B cell (primary cell): Measurements from ENCODE around the gene ROM1. TPM values are rescaled to one million over a fixed set of nuclear protein-coding genes. Genes with fewer than 3 reads are reported as not detected.

Source experiments
- ATAC-seq: fragments of 200-7000 bp; cut with Tn5 transposase; one replicate; pipeline ENCODE4 v1.10.0; 2021; ENCODE audit warnings: low read depth, mild to moderate bottlenecking, moderate number of reproducible peaks, moderate library complexity
- CTCF ChIA-PET: fragments of 350-600 bp; sonication (Branson Sonifier 250); formaldehyde crosslinking; loops from one replicate; lab custom pipeline; 2021; ENCODE audit warnings: antibody characterized with exemption, inconsistent platforms; lab: Charles Lee
- POLR2A ChIA-PET: fragments of 350-600 bp; sonication (Branson Sonifier 250); formaldehyde crosslinking; loops from one replicate; lab custom pipeline; 2021; ENCODE audit warnings: antibody characterized with exemption; lab: Charles Lee
- DNase-seq: peaks from one replicate; pipeline ENCODE4 v3.0.0; 2013
- H2AFZ ChIP-seq: 2 replicates; pipeline ENCODE4 v1.6.1; 2012; ENCODE audit warnings: mild to moderate bottlenecking, low read depth, low read length; ENCODE audit not compliant: insufficient read depth, poor library complexity, severe bottlenecking
- H3K27ac ChIP-seq, 2 donors: 1 replicate in 1 of 2; 2 replicates in 1 of 2; pipeline ENCODE4 v1.5.1; 2012 to 2013; ENCODE audit warnings: low read length in 2 of 2, mild to moderate bottlenecking in 2 of 2, moderate library complexity in 1 of 2
- H3K27me3 ChIP-seq, 4 experiments: fragments of 200-600 bp in 1 of 4; sonication (generic) in 1 of 4; replicated peaks in 1 of 4; 1 replicate in 2 of 4; 2 replicates in 2 of 4; pipeline versions ENCODE4 v1.6.1 to v1.7.0; 2013 to 2016; ENCODE audit warnings: low read length in 3 of 4, mild to moderate bottlenecking in 2 of 4, mixed read lengths in 1 of 4, moderate library complexity in 1 of 4; ENCODE audit not compliant: insufficient read depth in 4 of 4, control insufficient read depth in 3 of 4; ENCODE audit errors: control extremely low read depth in 1 of 4
- H3K36me3 ChIP-seq, 2 experiments: replicated peaks in 1 of 2; 1 replicate in 1 of 2; 2 replicates in 1 of 2; pipeline versions ENCODE4 v1.6.1 to v1.7.1; 2013; ENCODE audit warnings: low read length in 1 of 2; ENCODE audit not compliant: insufficient read depth in 2 of 2, control insufficient read depth in 1 of 2; ENCODE audit errors: control extremely low read depth in 1 of 2, extremely low read depth in 1 of 2
- H3K4me1 ChIP-seq, 2 donors: fragments of 200-600 bp in 1 of 2; sonication (generic) in 1 of 2; 1 replicate in 1 of 2; 2 replicates in 1 of 2; pipeline versions ENCODE4 v1.5.1 to v1.6.1; 2013 to 2017; ENCODE audit warnings: low read length in 2 of 2; ENCODE audit not compliant: control insufficient read depth in 2 of 2, insufficient read depth in 2 of 2
- H3K4me2 ChIP-seq: replicated peaks from 2 replicates; pipeline ENCODE3; 2012; ENCODE audit warnings: mild to moderate bottlenecking, low read depth, low read length; ENCODE audit not compliant: poor library complexity, severe bottlenecking
- H3K4me3 ChIP-seq, 5 experiments: fragments of 200-600 bp in 1 of 5; sonication (generic) in 1 of 5; 1 replicate in 3 of 5; 2 replicates in 2 of 5; pipeline versions ENCODE4 v1.5.1 to v1.7.0; 2011 to 2016; ENCODE audit warnings: low read length in 4 of 5, mild to moderate bottlenecking in 4 of 5, low read depth in 2 of 5, control low read depth in 1 of 5, moderate library complexity in 1 of 5; ENCODE audit not compliant: insufficient read depth in 1 of 5; ENCODE audit errors: control extremely low read depth in 1 of 5, extremely low read depth in 1 of 5
- H3K79me2 ChIP-seq: fragments of 200-600 bp; sonication (generic); one replicate; pipeline ENCODE4 v1.6.0; 2016; ENCODE audit warnings: low read length; ENCODE audit not compliant: control insufficient read depth, insufficient read depth
- H3K9ac ChIP-seq: fragments of 200-600 bp; sonication (generic); 2 replicates; pipeline ENCODE4 v1.6.1; 2017; ENCODE audit warnings: mild to moderate bottlenecking, low read length, moderate library complexity
- H3K9me3 ChIP-seq, 3 donors: one replicate each; pipeline versions ENCODE4 v1.6.1 to v1.7.1; 2013; ENCODE audit warnings: low read length in 2 of 3; ENCODE audit not compliant: control insufficient read depth in 2 of 3, insufficient read depth in 1 of 3; ENCODE audit errors: control extremely low read depth in 1 of 3
- H4K20me1 ChIP-seq: 2 replicates; pipeline ENCODE4 v1.6.0; 2012; ENCODE audit warnings: mild to moderate bottlenecking, low read length; ENCODE audit not compliant: insufficient read depth, control insufficient read depth, poor library complexity, severe bottlenecking
- H3K27ac Mint-ChIP-seq: one replicate; pipeline ENCODE4 v1.8.0; 2021; ENCODE audit warnings: mixed read lengths
- H3K27me3 Mint-ChIP-seq: one replicate; pipeline ENCODE4 v1.8.0; 2021; ENCODE audit warnings: mixed read lengths
- H3K4me1 Mint-ChIP-seq: one replicate; pipeline ENCODE4 v1.8.0; 2021; ENCODE audit warnings: mixed read lengths
- H3K4me3 Mint-ChIP-seq: one replicate; pipeline ENCODE4 v1.8.0; 2021; ENCODE audit warnings: mixed read lengths
- H3K9me3 Mint-ChIP-seq: one replicate; pipeline ENCODE4 v1.8.0; 2022; ENCODE audit warnings: mixed read lengths; ENCODE audit not compliant: insufficient read depth
- CTCF ChIP-seq: fragments of 200-600 bp; IDR thresholded peaks from one replicate; pipeline ENCODE4 v1.8.0; 2022; ENCODE audit warnings: antibody characterized with exemption, mild to moderate bottlenecking
- EZH2 ChIP-seq: IDR thresholded peaks from 2 replicates; pipeline ENCODE4 v1.6.1; 2012; ENCODE audit warnings: borderline replicate concordance, low read depth, mild to moderate bottlenecking, moderate library complexity, low read length; ENCODE audit not compliant: insufficient read depth, poor library complexity, severe bottlenecking
- WGBS: methylation state at CpG from one replicate; pipeline ENCODE4 v1.1.5; 2013; ENCODE audit warnings: missing lambda C conversion rate; ENCODE audit not compliant: insufficient coverage; 5-methylcytosine and 5-hydroxymethylcytosine counted together
- intact Hi-C: fragments of 100-400 bp; cut with micrococcal nuclease; formaldehyde crosslinking; loops from one replicate; pipeline ENCODE4 v1.10.0; 2022
- polyA plus RNA-seq: library from polyadenylated mRNA; depleted of rRNA; stranded (reverse); fragments of >200 nt; gene quantifications from 2 replicates; pipeline ENCODE4 v1.2.3, GENCODE V29; 2012
- total RNA-seq, 2 donors: library from RNA; stranded (reverse); fragments of 120-200 nt in 1 of 2; gene quantifications; 1 replicate in 1 of 2; 2 replicates in 1 of 2; pipeline versions ENCODE4 v1.2.3 to v1.2.4, GENCODE V29; 2013 to 2022

ROM1 gene
- total and polyA plus RNA-seq, 2 donors (not counting 1 experiment from before 2014, with no cell fraction given), result 1.3 to 2.0 TPM

DNA sequence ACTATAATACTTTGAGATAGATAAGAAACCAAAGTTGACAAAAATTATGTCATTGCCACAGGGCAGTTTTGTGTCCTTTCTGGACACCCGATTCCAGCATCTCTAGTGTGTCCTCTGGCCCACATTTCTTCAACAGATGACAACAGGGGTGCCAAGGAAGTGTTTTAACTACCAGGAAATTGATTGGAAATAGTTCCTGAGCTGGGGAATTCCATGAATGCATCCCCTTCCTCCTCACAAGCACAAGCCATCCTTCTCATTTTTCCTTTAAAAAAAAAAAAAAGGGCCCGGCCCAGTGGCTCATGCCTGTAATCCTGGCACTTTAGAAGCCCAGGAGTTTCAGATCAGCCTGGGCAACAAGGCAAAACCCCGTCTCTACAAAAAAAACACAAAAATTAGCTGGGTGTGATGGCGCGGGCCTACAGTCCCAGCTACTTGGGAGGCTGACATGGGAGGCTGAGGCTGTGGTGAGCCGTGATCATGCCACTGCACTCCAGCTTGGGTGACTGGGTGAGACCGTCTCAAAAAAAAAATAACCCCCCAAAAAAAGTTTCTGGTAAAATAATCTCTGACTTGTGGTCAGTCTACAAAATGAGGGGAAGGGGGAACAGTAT, 9.5 kb downstream of the ROM1 start:
- ChIA-PET POLR2A (interaction anchor here (0.6 to 3.6 kb wide), 12 partner anchors 15 to 229 kb away, joined by 3 to 33 read pairs (median 6); partner anchors contain the start of genes BSCL2, C11orf98, CSKMT and GNG3), CTCF (interaction anchor here (0.6 to 4.4 kb wide), 14 partner anchors 8 to 258 kb away, joined by 3 to 35 read pairs (median 4); partner anchors contain the start of genes C11orf98, CSKMT, EML3 and LBHD1)
- H4K20me1 ChIP-seq, result no peaks in the 10 kb centered on the region
- Mint-ChIP-seq H3K9me3 (no peaks in the 10 kb centered on the region), H3K4me3 (peak overlapping the region; percentile 98), H3K27me3 (no peaks in the 10 kb centered on the region), H3K27ac (peak overlapping the region; percentile 90), H3K4me1 (peaks cover 23% of the 10 kb centered on the region)
- ATAC-seq (no peak), DNase-seq (no peak)
- 83% methylated on average over 1 of the region's 7 CpGs for WGBS
- H3K79me2 ChIP-seq, result peaks cover 13% of the 10 kb centered on the region
- intact Hi-C loops, result loop anchor here (1.0 to 2.0 kb wide), 8 partner anchors 10 to 139 kb away; partner anchors contain the start of genes C11orf98, CSKMT, EML3 and GANAB
- H3K4me2 ChIP-seq, result peak overlapping the region; percentile 92
- peak overlapping the region in 1 of 5 experiments; percentile 80 for H3K4me3 ChIP-seq
- H3K9ac ChIP-seq, result peak overlapping the region; percentile 93
- H3K27me3 ChIP-seq, result no peaks in the 10 kb centered on the region
- H3K4me1 ChIP-seq, result peaks cover 11 to 19% of the 10 kb centered on the region in 2 donors
- no peak for TF ChIP-seq CTCF
- no peak for TF ChIP-seq EZH2
- H3K9me3 ChIP-seq, result no peaks in the 10 kb centered on the region
- H2AFZ ChIP-seq, result peak overlapping the region; percentile 85
- H3K36me3 ChIP-seq, result peaks cover 7 to 27% of the 10 kb centered on the region in 2 experiments
- peak overlapping the region; percentile 88 to 98 for H3K27ac ChIP-seq

DNA sequence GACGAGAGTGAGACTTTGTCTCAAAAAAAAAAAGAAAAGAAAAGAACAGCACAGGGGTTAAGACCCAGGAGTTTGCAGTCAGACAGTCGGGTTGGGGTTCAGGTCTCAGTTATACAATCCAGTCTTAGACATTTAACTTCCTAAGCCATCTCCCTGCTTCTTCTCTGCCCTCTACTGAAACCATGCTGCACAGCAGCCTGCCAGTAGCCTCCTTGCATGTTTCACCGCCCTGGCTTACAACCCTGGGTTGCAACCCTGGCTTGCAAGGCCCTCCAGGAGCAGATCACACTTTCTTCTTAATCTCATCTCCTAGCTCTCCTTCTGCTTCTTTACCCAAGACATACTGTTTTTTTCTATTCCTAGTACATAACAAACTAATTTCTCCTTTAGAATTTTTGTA, 14.7 kb downstream of the ROM1 start:
- CTCF ChIA-PET, result interaction anchor here (0.6 to 1.5 kb wide), 2 partner anchors 16 to 70 kb away, joined by 3 to 4 read pairs; no protein-coding TSS in a partner anchor
- no peak for TF ChIP-seq CTCF
- TF ChIP-seq EZH2, result no peak
- Histone ChIP-seq H3K4me1 (no peaks in the 10 kb centered on the region), H3K27ac (no peak overlapping the region), H3K9ac (no peak overlapping the region), H3K4me2 (no peak overlapping the region), H3K9me3 (no peaks in the 10 kb centered on the region), H4K20me1 (no peaks in the 10 kb centered on the region), H3K36me3 (peaks cover 26 to 64% of the 10 kb centered on the region in 2 experiments), H3K27me3 (no peaks in the 10 kb centered on the region), H3K4me3 (no peak overlapping the region), H2AFZ (no peak overlapping the region), H3K79me2 (peaks cover 7% of the 10 kb centered on the region)
- no peaks in the 10 kb centered on the region for H3K9me3 Mint-ChIP-seq
- H3K4me1 Mint-ChIP-seq, result no peaks in the 10 kb centered on the region
- 89% methylated on average over 2 of the region's 3 CpGs for WGBS
- ATAC-seq (no peak), DNase-seq (no peak)
- no peaks in the 10 kb centered on the region for H3K27me3 Mint-ChIP-seq
- POLR2A ChIA-PET, result interaction anchor here (0.7 to 1.1 kb wide), 2 partner anchors 19 to 25 kb away, joined by 4 read pairs; partner anchors contain the start of gene INTS5
- peak overlapping the region; percentile 59 for H3K27ac Mint-ChIP-seq
- intact Hi-C loops, result no loop called here
- no peak overlapping the region for H3K4me3 Mint-ChIP-seq
